Effector memory CD4-positive, alpha-beta T cell (primary cell): Measurements from ENCODE around the gene MCF2L.
A peak's percentile ranks its signal among the peaks of the same experiment; 100 is the strongest.

Source experiments
- DNase-seq, 3 donors: peaks; one replicate each; pipeline ENCODE4 v3.0.0-alpha.2; 2020
- H3K27ac ChIP-seq: 2 replicates; pipeline ENCODE4 v1.7.0; 2013; ENCODE audit warnings: mild to moderate bottlenecking, low read length, moderate library complexity; ENCODE audit not compliant: insufficient read depth, poor library complexity, severe bottlenecking
- H3K27me3 ChIP-seq: replicated peaks from 2 replicates; pipeline ENCODE4 v1.7.0; 2013; ENCODE audit warnings: mild to moderate bottlenecking, low read length; ENCODE audit not compliant: insufficient read depth, control insufficient read depth, poor library complexity, severe bottlenecking
- H3K36me3 ChIP-seq: 2 replicates; pipeline ENCODE4 v1.7.0; 2013; ENCODE audit warnings: mild to moderate bottlenecking, low read length, moderate library complexity; ENCODE audit not compliant: control insufficient read depth, insufficient read depth
- H3K4me1 ChIP-seq: 2 replicates; pipeline ENCODE4 v1.7.0; 2013; ENCODE audit warnings: low read length, mild to moderate bottlenecking; ENCODE audit not compliant: control insufficient read depth, insufficient read depth, poor library complexity, severe bottlenecking
- H3K4me3 ChIP-seq: 2 replicates; pipeline ENCODE4 v1.7.0; 2013; ENCODE audit warnings: low read length, low read depth, mild to moderate bottlenecking; ENCODE audit not compliant: insufficient read depth, poor library complexity, severe bottlenecking
- H3K9me3 ChIP-seq: 2 replicates; pipeline ENCODE4 v1.7.0; 2013; ENCODE audit warnings: mild to moderate bottlenecking, low read length, moderate library complexity; ENCODE audit not compliant: control insufficient read depth

MCF2L gene

GRCh38 chr13:113022745-113023574 lies 53.9 kb downstream of the MCF2L start:
- DNase-seq: no peak
- H3K36me3 ChIP-seq: no peaks in the 10 kb centered on the region
- no peaks in the 10 kb centered on the region for H3K9me3 ChIP-seq
- no peak overlapping the region for H3K4me3 ChIP-seq
- no peaks in the 10 kb centered on the region for H3K27me3 ChIP-seq
- H3K4me1 ChIP-seq: no peaks in the 10 kb centered on the region
- no peak overlapping the region for H3K27ac ChIP-seq

GRCh38 chr13:113023694-113024430 lies 54.8 kb downstream of the MCF2L start:
- Histone ChIP-seq H3K27ac (no peak overlapping the region), H3K27me3 (no peaks in the 10 kb centered on the region), H3K36me3 (no peaks in the 10 kb centered on the region), H3K4me1 (no peaks in the 10 kb centered on the region), H3K4me3 (no peak overlapping the region), H3K9me3 (no peaks in the 10 kb centered on the region)
- no peak for DNase-seq

- no peak overlapping the region for H3K4me3 ChIP-seq
- DNase-seq: no peak
- no peaks in the 10 kb centered on the region for H3K9me3 ChIP-seq
- no peaks in the 10 kb centered on the region for H3K27me3 ChIP-seq
- no peak overlapping the region for H3K27ac ChIP-seq
- H3K4me1 ChIP-seq: no peaks in the 10 kb centered on the region
- no peaks in the 10 kb centered on the region for H3K36me3 ChIP-seq
These were observed 55.5 kb downstream of the MCF2L start for GRCh38 chr13:113024466-113024865.

GRCh38 chr13:113026391-113026910 lies 57.4 kb downstream of the MCF2L start:
- no peaks in the 10 kb centered on the region for H3K27me3 ChIP-seq

GRCh38 chr13:113027095-113027494 lies 58.1 kb downstream of the MCF2L start:
- Histone ChIP-seq H3K4me1 (no peaks in the 10 kb centered on the region), H3K27ac (no peak overlapping the region), H3K36me3 (no peaks in the 10 kb centered on the region), H3K4me3 (no peak overlapping the region), H3K27me3 (no peaks in the 10 kb centered on the region), H3K9me3 (no peaks in the 10 kb centered on the region)
- DNase-seq: no peak

More at GRCh38 chr13:113026391-113026910, 57.4 kb downstream of the MCF2L start:
- H3K27ac ChIP-seq: no peak overlapping the region
- no peak for DNase-seq
- H3K4me1 ChIP-seq: no peaks in the 10 kb centered on the region
- no peak overlapping the region for H3K4me3 ChIP-seq
- no peaks in the 10 kb centered on the region for H3K9me3 ChIP-seq
- no peaks in the 10 kb centered on the region for H3K36me3 ChIP-seq

- no peaks in the 10 kb centered on the region for H3K9me3 ChIP-seq
- H3K27me3 ChIP-seq: no peaks in the 10 kb centered on the region
- no peak for DNase-seq
- no peaks in the 10 kb centered on the region for H3K36me3 ChIP-seq
- H3K4me1 ChIP-seq: no peaks in the 10 kb centered on the region
- no peak overlapping the region for H3K27ac ChIP-seq
- no peak overlapping the region for H3K4me3 ChIP-seq
These were observed 58.6 kb downstream of the MCF2L start for GRCh38 chr13:113027566-113027965.

- Histone ChIP-seq H3K4me1 (no peaks in the 10 kb centered on the region), H3K36me3 (no peaks in the 10 kb centered on the region), H3K9me3 (no peaks in the 10 kb centered on the region), H3K4me3 (no peak overlapping the region), H3K27ac (no peak overlapping the region), H3K27me3 (no peaks in the 10 kb centered on the region)
- no peak for DNase-seq
These were observed 59.5 kb downstream of the MCF2L start for GRCh38 chr13:113028336-113029060.

- no peak overlapping the region for H3K4me3 ChIP-seq
- no peaks in the 10 kb centered on the region for H3K4me1 ChIP-seq
- no peak overlapping the region for H3K27ac ChIP-seq
- no peaks in the 10 kb centered on the region for H3K9me3 ChIP-seq
- DNase-seq: no peak
- no peaks in the 10 kb centered on the region for H3K27me3 ChIP-seq
- H3K36me3 ChIP-seq: no peaks in the 10 kb centered on the region
These were observed 60.0 kb downstream of the MCF2L start for GRCh38 chr13:113029061-113029445.

GRCh38 chr13:113029487-113030258 lies 60.7 kb downstream of the MCF2L start:
- H3K36me3 ChIP-seq: no peaks in the 10 kb centered on the region
- DNase-seq: peak in 1 of 3 donors; percentile 17
- H3K4me1 ChIP-seq: no peaks in the 10 kb centered on the region
- H3K9me3 ChIP-seq: no peaks in the 10 kb centered on the region
- H3K27me3 ChIP-seq: no peaks in the 10 kb centered on the region
- no peak overlapping the region for H3K4me3 ChIP-seq
- no peak overlapping the region for H3K27ac ChIP-seq
